HG03066 (cell line): ENCODE results near the gene GNG13.
"Not testable (repeated sequence)": the region's sequence is repeated elsewhere in the genome, so short reads cannot be mapped to it uniquely, and the experiment has no call there.

ENCODE experiments used
- ATAC-seq: cut with Tn5 transposase; IDR thresholded peaks from one replicate; pipeline ENCODE4 v1.9.1; 2021; ENCODE audit warnings: low read depth; ENCODE audit not compliant: unreplicated experiment

The GNG13 gene

DNA sequence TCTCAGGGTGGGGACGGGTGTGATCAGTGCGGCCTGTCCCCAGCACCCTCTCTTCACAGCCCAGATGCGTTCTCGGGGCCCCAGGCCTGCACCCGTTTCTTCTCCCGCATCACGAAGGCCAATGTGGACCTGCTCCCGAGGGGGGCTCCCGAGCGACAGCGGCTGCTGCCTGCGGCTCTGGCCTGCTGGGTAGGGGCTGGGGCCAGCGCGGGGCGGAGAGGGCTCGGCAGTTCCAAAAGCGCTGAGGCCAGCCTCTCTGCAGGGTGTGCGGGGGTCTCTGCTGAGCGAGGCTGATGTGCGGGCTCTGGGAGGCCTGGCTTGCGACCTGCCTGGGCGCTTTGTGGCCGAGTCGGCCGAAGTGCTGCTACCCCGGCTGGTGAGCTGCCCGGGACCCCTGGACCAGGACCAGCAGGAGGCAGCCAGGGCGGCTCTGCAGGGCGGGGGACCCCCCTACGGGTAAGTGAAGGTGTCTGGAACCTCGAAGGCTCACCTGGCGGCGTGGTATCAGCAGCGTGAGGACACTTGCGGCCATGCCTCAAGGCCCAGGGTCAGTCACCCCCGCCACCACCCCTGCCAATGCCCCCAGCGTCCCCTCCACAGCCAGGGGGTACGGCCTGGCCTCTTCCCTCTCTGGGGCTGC is 35.6 kb downstream of the GNG13 start:
- no peak for ATAC-seq

DNA sequence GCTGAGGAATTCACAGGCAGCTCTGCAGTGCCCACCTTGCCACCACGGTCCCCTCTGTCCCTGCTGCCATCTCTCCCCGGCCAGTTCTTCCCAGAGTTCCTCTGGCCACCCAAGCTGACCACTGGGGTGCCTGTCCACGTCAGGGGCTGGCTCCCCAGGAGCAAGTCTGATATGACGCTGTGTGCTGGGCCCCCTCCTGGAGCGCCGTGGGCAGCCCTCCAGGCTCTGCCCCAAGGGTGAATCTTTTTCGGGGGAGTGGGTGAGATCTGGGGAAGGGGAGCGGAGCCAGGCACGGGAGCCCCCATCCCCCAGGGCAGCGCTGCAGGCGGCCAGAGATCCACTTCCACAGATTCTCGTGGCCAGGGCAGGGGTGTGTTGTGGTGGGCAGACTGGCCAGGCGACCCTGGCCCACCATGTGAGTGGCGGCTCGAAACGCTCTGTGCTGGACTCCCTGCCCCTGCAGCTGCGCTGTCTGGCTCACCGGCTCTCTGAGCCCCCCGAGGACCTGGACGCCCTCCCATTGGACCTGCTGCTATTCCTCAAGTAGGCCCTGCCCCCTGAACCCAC is 36.3 kb downstream of the GNG13 start:
- ATAC-seq: no peak

DNA sequence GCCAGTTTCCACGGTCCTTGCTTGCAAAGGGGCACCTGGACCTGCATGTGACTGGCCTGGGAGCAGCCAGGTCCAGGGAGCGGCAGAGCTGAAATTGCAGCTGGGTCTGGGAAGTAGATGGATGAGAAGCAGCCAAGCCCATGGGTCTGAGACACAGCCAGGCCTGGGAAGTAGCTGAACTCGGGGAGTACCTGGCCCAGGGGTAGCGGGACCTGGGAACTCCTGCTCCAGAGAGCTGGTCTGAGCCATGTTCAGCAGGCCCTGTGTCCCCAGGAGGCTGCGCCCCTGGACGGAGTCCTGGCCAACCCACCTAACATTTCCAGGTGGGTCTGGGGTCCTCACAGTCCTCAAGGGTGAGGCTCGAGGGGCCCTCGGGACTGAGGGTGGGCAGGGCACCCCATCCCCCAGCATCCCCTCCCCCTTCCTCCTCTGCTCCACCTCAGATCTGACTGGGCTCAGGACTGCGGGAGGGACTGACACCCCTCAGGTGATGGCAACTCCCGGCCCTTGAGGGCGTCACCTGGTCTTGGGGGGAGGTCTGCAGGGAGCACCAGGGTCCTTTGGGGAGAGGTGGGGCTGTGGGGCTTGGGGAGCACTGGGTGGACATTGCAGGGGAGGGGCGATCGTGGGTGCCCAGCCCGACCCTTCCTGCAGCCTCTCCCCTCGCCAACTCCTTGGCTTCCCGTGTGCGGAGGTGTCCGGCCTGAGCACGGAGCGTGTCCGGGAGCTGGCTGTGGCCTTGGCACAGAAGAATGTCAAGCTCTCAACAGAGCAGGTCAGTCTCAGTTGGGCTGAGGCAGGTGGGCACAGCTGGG is 37.0 kb downstream of the GNG13 start:
- ATAC-seq: no peak

- no peak for ATAC-seq
These were observed 37.8 kb downstream of the GNG13 start for GRCh38 chr16:762595-763268.

- ATAC-seq: no peak
These were observed 38.7 kb downstream of the GNG13 start for GRCh38 chr16:761625-762513.

- no peak for ATAC-seq
These were observed 39.8 kb downstream of the GNG13 start, which contains the start of gene MSLN for GRCh38 chr16:760545-761343. Gene MSLN (plus strand): TSS chr16:760734. CDS start chr16:762681, 1,947 bp downstream.

DNA sequence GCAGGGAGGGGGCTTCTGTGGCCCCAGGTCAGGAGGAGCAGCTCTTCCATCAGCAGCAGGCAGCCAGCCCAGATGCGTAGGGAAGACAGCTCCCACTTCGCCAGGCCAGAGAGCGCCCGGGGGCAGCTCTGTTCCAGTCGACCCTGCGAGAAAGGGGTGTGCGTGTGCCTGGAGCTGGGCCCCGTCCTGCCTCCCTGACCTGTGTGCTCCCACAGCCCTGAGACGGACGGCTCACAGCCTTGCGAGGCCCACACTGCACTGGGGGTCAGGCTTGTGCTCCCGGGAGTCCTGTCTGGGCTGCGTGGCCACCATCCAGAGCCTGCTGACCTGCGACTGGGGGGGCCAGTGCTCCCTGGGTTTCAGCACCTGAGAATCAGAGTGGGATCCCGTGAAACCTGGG is 40.5 kb downstream of the GNG13 start:
- ATAC-seq: no peak

DNA sequence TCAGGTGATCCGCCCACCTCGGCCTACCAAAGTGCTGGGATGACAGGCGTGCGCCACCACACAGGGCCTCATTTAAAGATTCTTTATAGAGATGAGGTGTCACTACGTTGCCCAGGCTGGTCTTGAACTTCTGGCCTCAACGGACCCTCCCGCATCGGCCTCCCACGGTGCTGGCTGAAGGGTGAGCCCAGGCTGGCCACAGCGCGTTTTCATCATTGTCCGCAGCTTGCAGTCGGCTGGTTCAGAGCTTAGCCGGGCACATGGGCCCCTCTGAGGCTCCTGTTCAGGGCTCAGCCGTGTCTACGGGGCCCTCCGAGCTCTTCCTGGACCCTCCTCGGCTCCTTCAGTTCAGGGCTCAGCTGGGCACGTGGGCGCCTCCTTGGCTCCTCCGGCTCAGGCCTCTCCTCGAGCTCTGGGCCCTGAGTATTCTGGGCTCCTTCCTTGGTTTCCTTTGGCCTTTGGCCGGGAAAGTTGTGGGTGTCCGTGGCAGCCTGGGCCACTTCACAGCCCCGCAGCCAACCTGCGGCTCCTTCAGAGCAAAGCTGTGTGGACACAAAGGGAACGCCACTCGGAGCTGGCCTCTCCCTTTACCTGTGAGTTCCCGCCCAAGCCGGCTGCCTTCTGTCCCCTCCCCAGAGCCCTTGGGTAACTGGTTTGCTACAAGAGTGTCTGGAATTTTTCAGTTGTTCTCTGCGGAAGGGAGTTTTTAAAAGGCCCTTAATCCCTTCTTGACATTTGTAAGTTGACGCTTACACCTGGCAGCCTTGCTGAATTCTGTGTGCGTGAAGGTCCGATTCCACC is 41.2 kb downstream of the GNG13 start:
- no peak for ATAC-seq

- no peak for ATAC-seq
These were observed 44.1 kb downstream of the GNG13 start for GRCh38 chr16:756428-756827.

GRCh38 chr16:754656-755055 is 45.9 kb downstream of the GNG13 start:
- no peak for ATAC-seq

DNA sequence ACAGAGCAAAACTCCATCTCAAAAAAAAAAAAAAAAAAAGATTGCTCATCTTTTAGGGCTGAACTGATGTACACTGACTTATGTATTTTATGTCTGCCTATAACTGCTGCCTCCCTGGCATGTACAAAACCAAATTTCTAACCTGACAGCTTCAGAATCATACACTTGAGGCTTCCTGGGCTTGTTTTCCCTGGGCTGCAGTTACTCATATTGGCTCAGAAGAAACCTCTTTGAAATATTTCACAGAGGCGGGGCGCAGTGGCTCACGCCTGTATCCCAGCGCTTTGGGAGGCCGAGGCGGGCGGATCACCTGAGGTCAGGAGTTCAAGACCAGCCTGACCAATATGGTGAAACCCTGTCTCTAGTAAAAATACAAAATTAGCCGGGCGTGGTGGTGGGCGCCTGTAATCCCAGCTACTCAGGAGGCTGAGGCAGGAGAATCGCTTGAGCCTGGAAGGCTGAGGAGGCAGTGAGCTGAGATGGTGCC is 46.4 kb downstream of the GNG13 start:
- not testable (repeated sequence) for ATAC-seq

DNA sequence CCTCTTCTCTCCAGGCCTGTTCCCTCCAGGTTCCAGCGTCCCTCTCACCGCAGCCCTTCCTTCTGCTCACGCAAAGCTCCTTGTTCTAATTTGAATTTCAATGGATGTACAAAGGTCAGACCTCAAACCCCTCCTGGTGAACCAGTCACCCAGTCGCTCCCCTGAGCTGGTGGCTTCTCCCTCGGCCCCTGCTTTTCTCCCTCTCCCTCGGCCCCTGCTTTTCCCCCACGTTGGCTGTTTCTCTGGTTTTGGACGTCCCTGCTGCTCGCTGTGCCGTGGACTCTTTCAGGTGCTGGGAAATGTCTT is 48.6 kb downstream of the GNG13 start:
- no peak for ATAC-seq

GRCh38 chr16:751152-752006 is 49.2 kb downstream of the GNG13 start:
- no peak for ATAC-seq

GRCh38 chr16:750485-750884 is 50.0 kb downstream of the GNG13 start:
- no peak for ATAC-seq

- ATAC-seq: no peak
These were observed 51.5 kb downstream of the GNG13 start for GRCh38 chr16:749010-749409.
